HG02759 (cell line): Measurements from ENCODE around the gene CAMK2B.

ENCODE experiments used
- ATAC-seq: cut with Tn5 transposase; IDR thresholded peaks from one replicate; pipeline ENCODE4 v1.9.1; 2021; ENCODE audit warnings: mild to moderate bottlenecking, moderate library complexity; ENCODE audit not compliant: unreplicated experiment

Gene CAMK2B

DNA sequence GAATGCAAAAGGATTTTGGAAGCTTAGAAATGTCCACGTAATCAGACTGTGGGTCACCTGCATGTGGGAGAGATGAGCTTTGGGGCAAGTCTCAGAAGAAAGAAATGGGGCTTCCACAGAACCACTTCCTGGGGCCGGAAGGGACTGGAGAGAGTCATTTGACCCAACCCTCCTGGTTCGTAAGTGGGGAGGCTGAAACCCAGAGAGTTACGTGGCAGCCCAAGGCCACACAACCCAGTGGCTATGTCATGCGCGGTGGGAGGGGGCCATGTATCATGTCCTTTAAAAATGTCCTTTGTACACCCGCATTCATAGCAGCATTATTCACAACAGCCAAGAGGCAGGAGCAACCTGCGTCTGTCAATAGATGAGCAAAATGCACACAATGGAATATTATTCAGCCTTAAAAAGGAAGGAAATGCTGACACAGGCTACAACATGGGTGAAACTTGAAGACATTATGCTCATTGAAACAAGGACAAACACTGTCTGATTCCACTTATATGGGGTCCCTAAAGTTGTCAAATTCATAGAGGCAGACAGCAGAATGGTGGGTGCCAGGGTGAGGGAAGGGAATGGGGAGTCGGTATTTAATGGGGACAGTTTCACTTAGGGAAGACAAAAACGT lies 15.1 kb downstream of the CAMK2B start:
- no peak for ATAC-seq

DNA sequence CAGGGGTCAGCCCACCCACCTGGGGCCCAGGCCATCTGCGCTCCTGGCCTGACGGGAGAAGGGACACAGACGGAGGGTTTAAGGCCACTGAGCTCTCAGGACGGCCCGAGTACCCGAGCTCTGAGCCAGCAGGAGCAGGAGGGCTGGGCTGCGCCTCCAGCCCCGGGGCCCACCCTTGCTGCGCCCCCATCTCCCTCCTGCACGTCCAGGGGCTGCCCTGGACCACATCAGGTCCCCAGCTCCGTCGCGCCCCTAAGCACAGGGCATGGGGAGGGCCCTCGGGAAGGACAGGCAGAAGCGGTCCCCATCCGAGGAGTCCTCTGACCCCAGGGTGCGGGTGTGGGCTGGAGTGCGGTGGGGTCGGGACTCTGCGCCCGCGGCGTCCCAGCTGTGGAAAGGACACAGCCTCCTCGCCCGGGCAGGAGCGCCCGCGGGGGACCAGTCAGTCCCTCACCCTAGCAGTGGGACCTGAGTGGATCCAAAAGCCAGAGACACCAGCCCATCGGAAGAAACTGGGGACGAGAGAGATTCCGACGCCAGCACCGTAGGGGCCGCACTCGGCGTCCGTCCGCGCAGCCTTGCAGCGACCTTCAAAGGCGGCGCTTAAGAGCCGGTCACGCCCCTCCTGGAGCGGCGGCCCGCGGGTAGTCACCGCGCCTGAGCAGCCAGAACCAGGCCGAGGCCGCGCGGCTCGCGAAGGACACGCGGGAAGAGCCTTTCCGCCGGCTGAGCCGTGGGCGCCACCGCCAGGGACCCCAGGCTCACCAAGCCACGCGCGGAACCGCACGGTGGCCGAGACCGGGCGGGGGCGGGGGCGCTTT lies 15.9 kb downstream of the CAMK2B start:
- no peak for ATAC-seq

DNA sequence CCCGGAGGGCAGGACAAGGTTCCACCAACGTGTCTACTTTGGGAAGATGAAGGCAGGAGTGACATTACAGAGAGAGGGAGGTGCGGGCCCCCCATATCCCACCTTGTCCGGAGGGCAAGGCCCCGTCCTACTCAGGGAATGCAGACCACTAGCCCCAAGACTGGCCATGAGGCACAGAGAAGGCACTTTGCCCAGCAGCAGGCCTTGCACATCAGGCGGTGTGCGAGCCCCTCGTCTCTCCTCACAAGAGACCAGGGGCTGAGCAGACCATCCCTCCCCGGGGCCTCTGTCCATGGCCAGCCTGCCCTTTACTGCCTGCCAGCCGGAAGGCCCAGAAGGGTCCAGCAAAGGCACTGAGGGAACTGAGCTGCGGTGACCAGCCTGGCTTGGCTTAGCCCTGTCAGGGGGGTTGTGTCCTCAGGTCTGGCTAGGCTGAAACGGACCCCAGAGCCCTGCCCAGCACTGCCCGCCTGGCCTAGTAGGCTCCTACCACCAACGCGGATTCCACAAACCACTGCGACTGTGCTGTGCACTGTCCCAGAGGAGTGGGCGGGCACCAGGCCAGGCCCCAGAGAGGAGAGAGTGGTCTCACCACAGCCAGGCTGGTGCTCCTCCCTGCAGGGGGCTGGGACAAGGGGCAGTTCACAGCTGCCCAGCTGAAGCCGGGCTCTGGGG lies 16.7 kb downstream of the CAMK2B start:
- no peak for ATAC-seq

DNA sequence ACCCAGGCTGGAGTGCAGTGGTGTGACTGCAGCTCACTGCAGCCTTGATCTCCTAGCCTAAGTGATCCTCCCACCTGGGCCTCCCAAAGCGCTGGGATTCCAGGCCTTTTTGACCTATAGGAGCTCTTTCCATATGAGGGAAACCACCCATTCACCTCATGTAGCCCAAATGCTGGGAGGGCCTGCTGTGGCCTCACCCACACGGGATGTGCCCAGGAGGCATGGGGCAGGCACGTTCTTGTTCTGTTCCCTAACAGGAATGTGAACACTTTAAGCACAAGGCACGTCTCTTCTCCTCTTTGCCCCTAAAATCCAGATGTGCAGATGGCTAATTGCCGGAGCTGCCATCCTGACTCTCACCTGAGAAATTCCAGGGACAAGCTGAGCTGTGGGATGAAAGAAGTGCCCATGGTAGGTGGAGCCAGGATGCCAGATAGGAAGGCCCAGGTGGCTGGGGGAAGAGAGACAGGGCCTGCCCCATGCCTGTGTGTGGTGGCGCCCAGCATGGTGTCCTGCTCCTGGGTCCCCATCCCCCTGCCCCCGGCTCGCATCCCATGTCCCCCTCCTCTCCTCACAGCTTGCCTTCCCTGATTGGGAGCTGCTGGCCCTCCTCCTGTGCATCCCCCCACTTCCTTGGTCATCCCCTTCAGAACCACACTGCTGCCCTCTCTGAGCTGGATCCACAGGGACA lies 17.3 kb downstream of the CAMK2B start:
- no peak for ATAC-seq

DNA sequence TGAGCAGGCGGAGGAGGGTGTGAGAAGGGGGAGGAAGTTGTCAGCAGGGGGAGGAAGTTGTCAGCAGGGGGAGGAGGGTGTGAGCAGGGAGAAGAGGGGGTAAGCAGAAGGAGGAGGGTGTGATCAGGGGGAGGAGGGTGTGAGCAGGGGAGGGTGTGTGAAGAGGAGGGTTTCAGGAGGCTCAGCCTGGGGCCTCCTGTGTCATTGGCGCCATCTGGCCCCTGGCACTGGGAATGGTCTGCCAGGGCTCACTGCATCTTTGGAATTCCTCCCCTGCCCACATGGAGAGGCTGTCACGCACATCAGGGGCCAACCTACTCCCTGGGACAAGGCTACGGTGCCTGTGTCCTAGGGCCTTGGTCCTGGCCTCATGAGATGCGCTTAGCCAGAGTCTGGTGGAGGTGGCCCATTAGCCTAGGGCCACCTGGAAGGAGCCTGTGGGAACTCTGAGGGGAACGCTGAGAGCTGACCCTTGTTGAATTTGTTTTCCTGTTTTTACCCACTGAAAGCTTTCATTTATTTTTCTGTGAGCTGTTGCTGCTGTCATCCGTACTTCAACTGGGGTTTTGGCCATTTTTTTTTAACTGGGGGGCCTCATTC lies 18.0 kb downstream of the CAMK2B start:
- no peak for ATAC-seq

DNA sequence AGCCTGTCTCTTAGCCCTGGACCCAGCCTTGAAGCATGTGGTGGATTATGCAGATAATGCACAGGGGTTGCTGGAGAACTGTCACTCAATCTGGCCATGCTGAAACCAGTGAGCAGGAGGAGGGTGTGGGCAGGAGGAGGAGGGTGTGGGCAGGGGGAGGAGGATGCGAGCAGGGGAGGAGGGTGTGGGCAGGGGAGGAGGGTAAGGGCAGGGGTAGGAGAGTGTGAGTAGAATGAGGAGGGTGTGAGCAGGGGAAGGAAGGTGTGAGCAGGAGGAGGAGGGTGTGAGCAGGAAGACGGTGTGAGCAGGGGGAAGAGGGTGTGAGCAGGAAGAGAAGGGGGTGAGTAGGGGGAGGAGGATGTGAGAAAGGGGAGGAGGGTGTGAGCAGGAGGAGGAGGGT lies 18.8 kb downstream of the CAMK2B start:
- no peak for ATAC-seq

DNA sequence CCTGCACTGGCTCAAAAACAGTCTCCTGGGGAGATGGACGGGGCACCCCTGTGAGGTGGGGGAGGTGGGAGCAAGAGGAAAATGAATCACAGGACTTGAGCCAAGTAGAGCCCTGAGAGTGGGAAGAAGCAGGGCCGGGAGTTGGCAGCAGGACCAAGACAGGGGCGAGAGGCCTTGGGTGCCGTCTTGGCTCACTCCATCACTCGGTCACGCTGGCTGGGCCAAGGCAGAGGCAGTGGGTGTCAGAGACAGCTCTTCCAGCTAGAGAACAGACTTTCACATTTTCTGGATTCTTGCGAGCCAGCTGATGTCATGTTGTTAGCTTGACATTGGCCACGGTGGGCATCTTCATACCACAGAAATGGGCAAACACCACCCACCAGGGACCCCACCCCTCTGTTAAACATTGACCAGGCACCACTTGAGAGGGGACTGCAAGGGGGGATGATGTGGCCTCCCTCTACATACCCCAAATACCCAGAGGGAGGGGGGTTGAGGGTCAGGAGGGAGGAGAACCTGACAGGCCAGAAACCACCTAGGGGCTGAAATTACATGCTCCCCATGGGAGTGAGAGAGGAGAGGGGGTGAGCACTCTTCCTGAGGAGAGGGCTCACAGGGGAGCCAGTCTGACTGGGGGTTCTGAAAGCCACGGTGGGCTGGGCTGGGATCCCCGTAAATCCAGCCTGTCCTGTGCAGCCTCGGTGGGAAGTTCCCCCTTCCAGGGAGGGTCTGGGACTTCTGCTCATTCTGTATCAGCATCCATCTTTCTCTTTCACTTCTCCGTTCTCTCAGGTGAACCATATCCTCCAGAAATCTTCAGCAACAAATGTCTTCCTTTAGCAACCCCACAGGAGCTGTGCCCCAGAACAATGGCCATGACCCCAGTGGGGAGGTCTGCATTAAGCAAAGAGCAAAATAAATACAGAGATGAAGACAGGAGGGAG lies 19.6 kb downstream of the CAMK2B start:
- ATAC-seq = no peak

DNA sequence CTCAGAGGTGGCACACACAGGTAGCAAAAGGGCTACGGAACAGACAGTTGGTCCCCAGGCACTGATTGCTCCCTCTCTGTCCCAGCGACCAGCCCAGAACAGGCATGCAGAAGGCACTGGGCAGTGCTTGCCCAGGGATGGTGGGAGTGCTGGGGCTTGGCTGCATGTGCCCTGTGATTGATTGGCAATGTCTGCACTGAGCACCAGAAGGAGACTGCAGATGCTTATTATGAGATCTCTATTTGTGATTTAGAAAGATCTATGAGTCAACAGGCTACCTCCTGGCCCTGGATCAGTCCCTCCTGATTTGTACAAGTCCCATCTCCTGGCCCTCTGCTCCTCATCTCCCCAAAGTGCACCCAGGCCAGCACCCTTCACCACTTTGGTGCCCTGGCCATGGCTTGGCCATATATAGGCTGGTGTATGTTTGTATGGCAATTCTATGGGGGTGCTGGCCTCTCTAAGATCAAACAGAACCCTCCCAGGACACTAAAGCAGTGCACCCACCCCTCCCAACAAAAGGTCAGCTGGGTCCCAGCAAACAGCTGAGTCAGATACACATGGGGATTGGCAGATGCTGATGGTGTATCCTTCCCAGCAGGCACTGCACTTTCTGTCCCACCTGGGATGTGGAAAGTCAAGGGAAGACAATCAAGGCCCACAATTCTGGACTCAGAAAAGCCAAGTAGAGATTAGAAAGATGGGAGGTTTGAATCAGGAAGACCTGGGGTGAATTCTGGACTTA lies 30.9 kb downstream of the CAMK2B start:
- no peak for ATAC-seq

DNA sequence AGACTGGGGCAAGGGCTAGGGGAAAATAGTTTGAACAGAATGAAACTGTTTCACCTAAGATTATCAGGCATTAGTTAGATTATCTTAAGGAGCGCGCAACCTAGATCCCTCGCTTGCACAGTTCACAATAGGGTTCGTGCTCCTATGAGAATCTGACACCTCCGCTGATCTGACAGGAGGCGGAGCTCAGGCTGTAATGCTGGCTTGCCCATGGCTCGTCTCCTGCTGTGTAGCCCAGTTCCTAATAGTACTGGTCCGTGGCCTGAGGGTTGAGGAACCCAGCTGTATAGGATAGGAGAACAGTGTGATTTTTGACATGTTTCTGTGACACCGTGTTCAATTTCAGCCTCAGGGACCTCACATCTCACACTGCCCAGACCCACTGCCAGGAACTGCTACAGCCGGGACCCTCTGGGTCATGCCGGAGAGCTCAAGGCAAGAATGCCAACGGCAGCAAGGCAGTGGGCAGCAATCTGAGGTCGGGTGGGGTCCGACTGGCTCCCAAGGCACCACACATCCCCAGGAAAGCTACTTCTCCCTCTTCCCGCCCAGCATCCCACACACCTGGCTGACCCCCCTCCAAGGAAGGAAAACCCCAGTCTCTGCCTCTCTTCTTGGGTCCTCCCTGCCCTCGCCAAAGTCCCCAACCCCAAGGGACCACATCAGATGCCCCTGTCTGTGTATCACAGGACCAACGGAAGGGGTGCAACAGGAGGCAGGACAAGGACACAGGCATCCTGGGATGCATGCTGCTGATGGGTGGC lies 31.7 kb downstream of the CAMK2B start:
- no peak for ATAC-seq

DNA sequence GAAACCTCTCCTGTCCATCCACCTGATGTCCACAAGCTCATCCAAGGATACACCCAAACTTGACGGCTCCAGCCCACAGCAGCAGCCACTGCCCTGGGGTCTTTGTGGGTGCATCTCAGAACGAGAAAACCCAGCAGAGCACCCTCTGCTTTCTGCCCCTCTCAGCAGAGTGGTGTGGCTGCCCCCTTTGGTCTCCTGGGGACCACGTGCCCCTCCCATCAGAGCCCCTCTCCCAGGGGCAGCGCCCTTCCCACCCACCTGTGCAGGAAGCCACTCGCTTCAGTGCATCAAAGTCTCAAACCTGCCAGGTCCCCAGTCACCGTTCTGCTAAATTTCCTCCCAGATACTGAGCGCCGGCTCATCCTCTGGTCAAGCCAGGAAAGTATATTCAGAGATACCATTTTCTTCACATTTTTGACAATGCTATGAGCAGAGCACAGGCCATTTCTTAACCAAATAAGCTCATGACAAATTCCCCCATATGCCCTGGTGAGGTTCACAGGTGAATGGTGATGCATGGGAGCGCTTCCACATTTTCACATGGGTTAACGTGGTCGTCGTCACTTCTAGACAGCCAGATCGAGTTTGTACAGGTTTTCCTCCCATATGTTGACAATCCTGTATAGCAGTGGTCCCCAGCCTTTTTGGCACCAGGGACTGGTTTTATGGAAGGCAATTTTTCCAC lies 32.4 kb downstream of the CAMK2B start:
- no peak for ATAC-seq

DNA sequence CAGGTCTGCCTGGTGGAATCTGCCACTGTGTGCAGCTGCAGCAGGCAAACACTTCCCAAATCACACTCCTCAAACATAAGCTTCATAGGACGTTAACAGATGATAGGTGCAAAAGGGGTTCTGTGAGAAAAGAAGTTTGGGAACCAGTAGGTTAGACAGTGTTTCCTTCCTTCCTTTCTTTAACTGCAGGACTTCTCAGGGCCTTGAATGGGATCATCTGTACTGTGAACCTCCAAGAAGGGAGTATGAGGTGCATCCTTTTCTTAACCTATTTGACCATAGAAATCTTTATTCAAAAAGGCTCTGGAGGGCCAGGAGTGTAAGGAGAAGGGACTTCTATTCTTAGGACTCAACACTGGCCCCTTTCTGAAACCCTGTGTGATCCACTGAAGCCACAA lies 33.0 kb downstream of the CAMK2B start:
- ATAC-seq = no peak

DNA sequence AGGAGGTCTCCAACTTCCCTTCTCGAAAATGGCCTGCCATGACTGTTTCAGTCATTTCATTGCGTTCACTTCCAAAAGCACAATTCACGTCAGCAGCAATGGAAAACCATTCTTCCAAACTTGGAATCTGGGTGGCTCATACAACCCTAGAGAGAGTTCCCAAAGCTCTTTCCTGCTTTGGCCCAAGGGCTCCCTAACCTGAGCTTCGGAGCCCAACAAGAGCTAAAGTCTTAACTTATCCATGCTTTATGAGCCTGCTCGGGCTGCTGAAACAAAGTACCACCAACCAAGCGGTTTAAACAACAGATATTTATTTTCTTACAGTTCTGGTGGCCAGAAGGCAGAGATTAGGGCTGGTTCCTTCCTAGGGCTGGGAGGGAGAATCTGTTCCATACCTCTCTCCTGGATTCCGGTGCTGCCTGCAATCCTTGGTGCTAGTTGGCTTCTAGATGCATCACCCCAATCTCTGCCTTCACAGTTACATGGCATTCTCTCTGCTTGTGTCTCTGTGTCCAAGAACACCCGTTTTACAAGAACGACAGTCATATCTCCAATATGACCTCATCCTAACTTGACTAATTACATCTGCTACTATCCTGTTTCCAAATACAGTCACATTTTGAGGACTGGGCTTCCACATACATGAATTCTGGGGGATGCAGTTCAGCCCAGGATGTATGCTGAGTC lies 33.5 kb downstream of the CAMK2B start:
- no peak for ATAC-seq

DNA sequence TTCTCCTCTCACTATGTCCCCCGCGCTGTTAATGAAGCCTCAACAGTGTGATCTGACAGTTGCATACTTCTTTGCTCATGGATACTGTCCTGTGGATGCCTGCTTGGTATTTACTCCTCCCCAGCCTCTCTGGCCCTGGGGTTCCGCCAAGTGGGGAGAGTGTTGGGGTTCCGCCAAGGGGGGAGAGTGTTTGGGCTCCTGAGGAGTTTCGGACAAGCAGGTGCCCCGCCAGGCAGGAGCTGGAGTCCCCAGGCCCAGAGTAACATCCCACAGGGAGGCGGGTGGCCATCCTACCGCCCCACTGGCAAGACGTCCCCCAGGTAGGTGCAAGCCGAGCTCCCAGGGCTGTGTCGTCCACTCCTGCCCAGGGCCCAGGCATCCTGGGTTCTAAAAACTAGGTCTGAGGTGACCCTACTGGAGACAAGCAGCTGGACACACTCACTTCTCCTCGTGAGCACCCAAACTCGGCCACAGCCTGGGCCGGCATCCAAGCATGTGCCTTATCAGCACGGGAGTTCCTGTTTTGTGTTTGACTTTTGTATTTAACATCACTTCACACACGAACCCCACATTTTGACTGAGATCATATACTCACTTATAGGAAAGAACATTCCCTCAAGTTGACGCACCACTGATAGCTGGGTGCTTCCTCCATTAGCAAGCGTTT lies 34.2 kb downstream of the CAMK2B start:
- ATAC-seq = no peak

DNA sequence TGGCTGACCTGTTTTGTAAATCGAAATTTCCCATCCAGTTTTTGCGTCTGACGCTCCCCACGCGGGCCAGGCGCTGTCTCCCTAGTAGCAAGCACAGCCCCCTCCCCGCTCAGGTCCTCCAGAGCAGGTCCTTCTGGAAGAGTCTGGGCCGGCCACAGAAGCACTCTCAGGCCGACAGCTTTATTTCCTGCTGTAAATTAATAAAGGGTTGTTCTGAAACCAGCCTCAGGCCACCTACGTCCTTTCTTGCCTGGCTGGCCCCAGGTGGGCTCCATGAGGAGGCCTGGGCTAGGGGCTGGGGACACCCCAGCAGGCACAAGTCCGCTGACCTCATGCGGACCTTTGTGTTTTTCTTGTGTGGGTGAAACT lies 35.2 kb downstream of the CAMK2B start:
- ATAC-seq = no peak

DNA sequence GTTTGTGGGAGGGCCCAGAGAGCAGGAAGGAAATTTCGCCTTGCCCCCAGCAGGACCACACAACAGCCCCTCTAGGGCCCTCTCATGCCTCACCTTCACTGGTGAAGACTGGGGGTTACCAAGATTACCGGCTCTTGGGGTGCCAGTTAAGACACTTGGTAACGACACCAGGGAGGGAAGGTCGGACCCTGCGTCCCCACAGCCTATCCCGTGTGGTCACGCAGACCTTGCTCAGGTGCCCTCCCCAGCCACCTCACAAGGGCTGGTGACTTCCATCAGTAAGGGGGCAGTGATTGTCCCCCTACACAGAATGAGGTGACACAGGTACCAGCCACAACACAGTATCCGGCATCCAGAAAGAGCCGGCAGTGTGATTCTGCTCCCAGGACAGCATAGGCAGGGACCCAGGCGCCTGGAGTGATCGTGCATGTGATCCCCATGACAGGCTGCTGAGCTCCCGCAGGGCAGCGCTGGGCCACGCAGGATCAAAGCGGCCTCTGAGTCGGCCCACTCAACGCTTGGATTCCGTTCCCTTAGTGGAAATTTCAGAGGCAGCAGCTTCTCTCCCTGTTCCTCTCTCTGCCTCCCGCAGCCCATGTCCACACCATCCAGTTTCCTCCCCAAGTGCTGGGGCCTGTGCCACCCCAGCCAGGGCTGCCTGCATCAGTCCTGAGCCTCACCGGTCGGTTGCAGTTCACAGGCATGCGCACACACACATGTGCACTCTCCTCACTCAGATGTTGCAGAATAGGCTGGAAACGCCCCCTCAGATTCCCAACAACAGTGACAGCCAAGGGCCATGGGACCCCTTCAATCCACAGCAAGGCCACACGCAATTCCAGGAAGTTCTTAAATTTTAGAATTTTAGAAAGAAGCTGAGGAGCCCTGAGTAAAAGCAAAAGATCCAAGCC lies 35.8 kb downstream of the CAMK2B start:
- no peak for ATAC-seq

DNA sequence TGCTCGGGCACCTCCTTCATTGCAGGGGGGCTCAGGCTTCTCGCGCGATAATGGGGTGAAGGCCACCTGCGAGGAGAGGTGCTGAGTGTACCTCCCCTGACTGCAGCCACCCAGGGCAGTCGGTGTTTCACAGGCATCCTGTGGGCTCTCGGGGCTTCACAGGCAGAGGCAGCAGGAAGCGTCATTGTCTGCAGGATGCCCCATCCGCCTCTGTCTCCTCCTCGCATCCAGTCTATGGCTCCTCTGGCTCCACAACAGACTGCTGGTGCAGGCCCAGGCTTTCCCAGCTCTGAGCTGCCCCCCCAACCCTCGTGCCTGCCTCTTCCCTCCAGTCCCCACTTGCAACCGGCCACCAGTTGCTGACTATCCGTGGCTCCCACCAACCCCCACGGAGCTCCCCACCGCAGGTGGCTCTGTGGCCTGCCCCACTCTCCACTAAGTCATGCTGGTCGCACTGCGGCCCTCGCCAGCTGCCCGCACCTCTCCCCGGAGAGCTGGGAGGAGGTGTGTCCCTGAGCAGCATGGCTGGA lies 36.5 kb downstream of the CAMK2B start:
- ATAC-seq = no peak
